A549 (cell line): ENCODE results near the gene SORBS1. TPM values are rescaled to one million over a fixed set of nuclear protein-coding genes. Genes with fewer than 3 reads are reported as not detected.

Source experiments
- ATAC-seq, 2 experiments: fragments of 200-7000 bp in 1 of 2; fragments of >200 bp in 1 of 2; cut with Nextera tagmentation in 1 of 2; cut with Tn5 transposase in 1 of 2; 3 replicates each; pipeline versions ENCODE4 v1.8.0 to v1.9.1; 2018 to 2020; ENCODE audit warnings: mild to moderate bottlenecking in 1 of 2, moderate library complexity in 1 of 2
- CTCF ChIA-PET: fragments of 300-600 bp; sonication (Branson Sonifier 250); formaldehyde crosslinking; extraction: SDS; loops from one replicate; lab custom pipeline; 2021; ENCODE audit warnings: antibody characterized with exemption, inconsistent platforms; lab: Yijun Ruan, JAX
- POLR2A ChIA-PET: fragments of 350-600 bp; formaldehyde crosslinking; extraction: SDS; loops from one replicate; lab custom pipeline; 2021; ENCODE audit warnings: antibody characterized with exemption, inconsistent platforms; lab: Yijun Ruan, JAX
- DNase-seq, 2 experiments: peaks; one replicate each; pipeline versions ENCODE4 v3.0.0 to v3.0.0-alpha.2; 2011 to 2016; ENCODE audit warnings: low read depth in 1 of 2, low spot score in 1 of 2
- FAIRE-seq: peaks from 2 replicates; lab custom pipeline; 2011; peaks lifted over from hg19 to GRCh38; lab: Jason Lieb, UNC
- H3K27ac ChIP-seq, 2 experiments: fragments of >200 bp; sonication (Bioruptor Twin); formaldehyde crosslinking; 3 replicates each; pipeline ENCODE4 v1.5.1; 2016 to 2017
- H3K4me1 ChIP-seq: fragments of >200 bp; sonication (Bioruptor Twin); formaldehyde crosslinking; 3 replicates; pipeline ENCODE4 v1.6.1; 2016
- H3K4me2 ChIP-seq: fragments of >200 bp; sonication (Bioruptor Twin); formaldehyde crosslinking; 3 replicates; pipeline ENCODE4 v1.6.1; 2016
- H3K4me3 ChIP-seq: fragments of >200 bp; sonication (Bioruptor Twin); formaldehyde crosslinking; 3 replicates; pipeline ENCODE4 v1.5.1; 2016
- H3K9me3 ChIP-seq: fragments of >200 bp; sonication (Bioruptor Twin); formaldehyde crosslinking; 3 replicates; pipeline ENCODE4 v1.6.1; 2016
- BHLHE40 ChIP-seq: IDR thresholded peaks from 2 replicates; pipeline ENCODE4 v1.6.1; 2012; ENCODE audit warnings: low read depth, low read length, inconsistent platforms
- CBX2 ChIP-seq: fragments of 200-600 bp; sonication (generic); IDR thresholded peaks from 2 replicates; pipeline ENCODE4 v1.6.1; 2016; ENCODE audit warnings: low read depth, mild to moderate bottlenecking, borderline replicate concordance
- CHD2 ChIP-seq: fragments of 150-350 bp; IDR thresholded peaks from 2 replicates; pipeline ENCODE4 v1.6.1; 2014; ENCODE audit warnings: low read length; ENCODE audit not compliant: partially characterized antibody
- CTCF ChIP-seq: fragments of >200 bp; sonication (Bioruptor Twin); formaldehyde crosslinking; IDR thresholded peaks from 3 replicates; pipeline ENCODE4 v1.5.1; 2016
- FOXS1 ChIP-seq: fragments of 250-450 bp; sonication (Bioruptor Pico); IDR thresholded peaks from 2 replicates; pipeline ENCODE4 v1.5.0; 2020; ENCODE audit warnings: mild to moderate bottlenecking, moderate library complexity
- GATA3 ChIP-seq: IDR thresholded peaks from 2 replicates; pipeline ENCODE4 v1.6.1; 2012; ENCODE audit warnings: borderline replicate concordance
- HDAC2 ChIP-seq: fragments of 200-600 bp; sonication (generic); IDR thresholded peaks from 2 replicates; pipeline ENCODE4 v1.6.1; 2016
- KDM1A ChIP-seq: fragments of 200-600 bp; sonication (generic); IDR thresholded peaks from 2 replicates; pipeline ENCODE4 v1.6.1; 2016; ENCODE audit warnings: low read depth, mild to moderate bottlenecking
- MAFK ChIP-seq: fragments of 450-650 bp; IDR thresholded peaks from 2 replicates; pipeline ENCODE4 v1.6.1; 2014; ENCODE audit not compliant: partially characterized antibody
- MAZ ChIP-seq: fragments of 150-350 bp; IDR thresholded peaks from 2 replicates; pipeline ENCODE4 v1.6.1; 2014; ENCODE audit warnings: antibody characterized with exemption, low read depth, low read length, borderline replicate concordance
- MYC ChIP-seq: IDR thresholded peaks from 2 replicates; pipeline ENCODE4 v1.6.1; 2012; ENCODE audit warnings: mild to moderate bottlenecking, inconsistent platforms, low read length, improper control_type of control experiment, borderline replicate concordance
- NPAS2 ChIP-seq: fragments of 250-450 bp; sonication (Bioruptor Pico); IDR thresholded peaks from 2 replicates; pipeline ENCODE4 v1.8.0; 2022; ENCODE audit warnings: mild to moderate bottlenecking, moderate library complexity, borderline replicate concordance
- NR3C1 ChIP-seq: fragments of >200 bp; sonication (Bioruptor Twin); formaldehyde crosslinking; IDR thresholded peaks from 3 replicates; pipeline ENCODE4 v1.6.1; 2017
- PHF8 ChIP-seq: fragments of 200-600 bp; sonication (generic); IDR thresholded peaks from 2 replicates; pipeline ENCODE4 v1.6.1; 2016; ENCODE audit warnings: low read depth, mild to moderate bottlenecking, antibody characterized with exemption, moderate library complexity, borderline replicate concordance
- POLR2AphosphoS2 ChIP-seq: conservative IDR thresholded peaks from 2 replicates; pipeline ENCODE4 v1.6.1; 2012; ENCODE audit warnings: low read length, improper control_type of control experiment, inconsistent platforms
- RARB ChIP-seq: fragments of 250-450 bp; sonication (Bioruptor Pico); IDR thresholded peaks from 2 replicates; pipeline ENCODE4 v1.8.0; 2021; ENCODE audit warnings: mild to moderate bottlenecking, moderate library complexity
- RCOR1 ChIP-seq: fragments of 150-350 bp; IDR thresholded peaks from 2 replicates; pipeline ENCODE4 v1.6.1; 2014; ENCODE audit warnings: antibody characterized with exemption, low read length, low read depth
- TFCP2L1 ChIP-seq: fragments of 250-450 bp; sonication (Bioruptor Pico); IDR thresholded peaks from 2 replicates; pipeline ENCODE4 v1.5.0; 2021; ENCODE audit warnings: mild to moderate bottlenecking
- ZNF302 ChIP-seq: fragments of 250-450 bp; sonication (Bioruptor Pico); IDR thresholded peaks from 2 replicates; pipeline ENCODE4 v1.9.0; 2021; ENCODE audit warnings: inconsistent platforms, mild to moderate bottlenecking, moderate library complexity
- WGBS: methylation state at CpG from one replicate; pipeline ENCODE4 v1.1.6; 2017; ENCODE audit errors: missing lambda C conversion rate; 5-methylcytosine and 5-hydroxymethylcytosine counted together
- polyA plus RNA-seq, 4 experiments: library from polyadenylated mRNA; depleted of rRNA in 3 of 4; stranded (reverse); fragments of >200 nt; fragmentation: RNase III in 1 of 4; extraction: RNeasy Plus Mini Kit Qiagen cat#74134 plus additional on column Dnase treatment in 1 of 4; gene quantifications; 2 replicates in 3 of 4; 3 replicates in 1 of 4; pipeline ENCODE4 v1.2.3, GENCODE V29; 2011 to 2017
- TF ChIP-seq, protein P1 (sequence below): fragments of 200-600 bp; sonication (generic); IDR thresholded peaks from 2 replicates; pipeline ENCODE4 v1.6.1; 2016; ENCODE audit warnings: antibody characterized with exemption, mild to moderate bottlenecking, moderate library complexity
- TF ChIP-seq, protein P2 (sequence below): IDR thresholded peaks from 2 replicates; pipeline ENCODE4 v1.6.1; 2012
- TF ChIP-seq, protein P3 (sequence below): fragments of 150-350 bp; IDR thresholded peaks from 2 replicates; pipeline ENCODE4 v1.6.1; 2014; ENCODE audit warnings: low read depth, mild to moderate bottlenecking, low read length

SORBS1 gene
- polyA plus RNA-seq, 2 of the 4 experiments (the other 2 are of a cell fraction): 0.39 to 0.80 TPM

- Histone ChIP-seq H3K4me3 (no peak overlapping the region), H3K4me2 (no peak overlapping the region), H3K9me3 (no peaks in the 10 kb centered on the region), H3K4me1 (no peaks in the 10 kb centered on the region), H3K27ac (no peak overlapping the region)
- ChIA-PET CTCF (interaction anchor here (0.5 to 4.7 kb wide), 3 partner anchors 9 to 160 kb away, joined by 3 to 36 read pairs (median 10); no protein-coding TSS in a partner anchor), POLR2A (no interaction called here)
- TF ChIP-seq RARB (CRISPR knock-in tag) (no peak), HDAC2 (no peak), PHF8 (no peak), POLR2AphosphoS2 (no peak), KDM1A (no peak), NR3C1 (no peak), MYC (no peak), ZNF302 (CRISPR knock-in tag) (no peak), CHD2 (no peak), MAFK (no peak), GATA3 (no peak), TFCP2L1 (CRISPR knock-in tag) (no peak), CBX2 (no peak), NPAS2 (CRISPR knock-in tag) (no peak), FOXS1 (CRISPR knock-in tag) (no peak), MAZ (no peak)
- TF ChIP-seq, protein P1, sequence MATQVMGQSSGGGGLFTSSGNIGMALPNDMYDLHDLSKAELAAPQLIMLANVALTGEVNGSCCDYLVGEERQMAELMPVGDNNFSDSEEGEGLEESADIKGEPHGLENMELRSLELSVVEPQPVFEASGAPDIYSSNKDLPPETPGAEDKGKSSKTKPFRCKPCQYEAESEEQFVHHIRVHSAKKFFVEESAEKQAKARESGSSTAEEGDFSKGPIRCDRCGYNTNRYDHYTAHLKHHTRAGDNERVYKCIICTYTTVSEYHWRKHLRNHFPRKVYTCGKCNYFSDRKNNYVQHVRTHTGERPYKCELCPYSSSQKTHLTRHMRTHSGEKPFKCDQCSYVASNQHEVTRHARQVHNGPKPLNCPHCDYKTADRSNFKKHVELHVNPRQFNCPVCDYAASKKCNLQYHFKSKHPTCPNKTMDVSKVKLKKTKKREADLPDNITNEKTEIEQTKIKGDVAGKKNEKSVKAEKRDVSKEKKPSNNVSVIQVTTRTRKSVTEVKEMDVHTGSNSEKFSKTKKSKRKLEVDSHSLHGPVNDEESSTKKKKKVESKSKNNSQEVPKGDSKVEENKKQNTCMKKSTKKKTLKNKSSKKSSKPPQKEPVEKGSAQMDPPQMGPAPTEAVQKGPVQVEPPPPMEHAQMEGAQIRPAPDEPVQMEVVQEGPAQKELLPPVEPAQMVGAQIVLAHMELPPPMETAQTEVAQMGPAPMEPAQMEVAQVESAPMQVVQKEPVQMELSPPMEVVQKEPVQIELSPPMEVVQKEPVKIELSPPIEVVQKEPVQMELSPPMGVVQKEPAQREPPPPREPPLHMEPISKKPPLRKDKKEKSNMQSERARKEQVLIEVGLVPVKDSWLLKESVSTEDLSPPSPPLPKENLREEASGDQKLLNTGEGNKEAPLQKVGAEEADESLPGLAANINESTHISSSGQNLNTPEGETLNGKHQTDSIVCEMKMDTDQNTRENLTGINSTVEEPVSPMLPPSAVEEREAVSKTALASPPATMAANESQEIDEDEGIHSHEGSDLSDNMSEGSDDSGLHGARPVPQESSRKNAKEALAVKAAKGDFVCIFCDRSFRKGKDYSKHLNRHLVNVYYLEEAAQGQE: no peak
- TF ChIP-seq, protein P2, sequence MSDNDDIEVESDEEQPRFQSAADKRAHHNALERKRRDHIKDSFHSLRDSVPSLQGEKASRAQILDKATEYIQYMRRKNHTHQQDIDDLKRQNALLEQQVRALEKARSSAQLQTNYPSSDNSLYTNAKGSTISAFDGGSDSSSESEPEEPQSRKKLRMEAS: no peak
- FAIRE-seq (no peak), ATAC-seq (0 out of 6 replicates have a peak, but pooled peaks of 1 of the 2 experiments have one; percentile 15), DNase-seq (no peak)
- 60% methylated on average over 3 of the region's 3 CpGs for WGBS
Observed at GRCh38 chr10:95421782-95422181, 139.4 kb downstream of the SORBS1 start.

DNA sequence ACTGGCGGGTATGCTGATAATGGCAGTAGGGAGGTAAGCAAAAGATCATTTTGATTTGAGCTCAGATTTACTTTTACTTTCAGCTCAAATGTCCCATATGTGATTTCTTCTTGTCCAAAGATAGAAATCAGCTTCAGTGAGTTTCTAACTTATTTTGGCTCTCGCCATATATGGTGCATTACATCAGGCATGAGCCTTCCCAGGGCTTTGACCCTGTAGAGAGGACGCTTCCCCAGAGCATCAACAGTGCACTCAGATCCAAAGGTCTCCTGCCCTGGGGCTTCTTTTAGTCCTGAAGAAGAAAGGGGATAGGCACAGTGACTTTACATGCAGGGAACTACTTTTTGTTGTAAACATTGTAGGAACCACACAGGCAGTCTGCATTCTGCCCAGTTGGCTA, 141.8 kb downstream of the SORBS1 start:
- TF ChIP-seq RCOR1: no peak
- TF ChIP-seq CTCF: no peak
- no peak for TF ChIP-seq BHLHE40
- no peak for TF ChIP-seq FOXS1 (CRISPR knock-in tag)
- TF ChIP-seq CHD2: no peak
- TF ChIP-seq, protein P3, sequence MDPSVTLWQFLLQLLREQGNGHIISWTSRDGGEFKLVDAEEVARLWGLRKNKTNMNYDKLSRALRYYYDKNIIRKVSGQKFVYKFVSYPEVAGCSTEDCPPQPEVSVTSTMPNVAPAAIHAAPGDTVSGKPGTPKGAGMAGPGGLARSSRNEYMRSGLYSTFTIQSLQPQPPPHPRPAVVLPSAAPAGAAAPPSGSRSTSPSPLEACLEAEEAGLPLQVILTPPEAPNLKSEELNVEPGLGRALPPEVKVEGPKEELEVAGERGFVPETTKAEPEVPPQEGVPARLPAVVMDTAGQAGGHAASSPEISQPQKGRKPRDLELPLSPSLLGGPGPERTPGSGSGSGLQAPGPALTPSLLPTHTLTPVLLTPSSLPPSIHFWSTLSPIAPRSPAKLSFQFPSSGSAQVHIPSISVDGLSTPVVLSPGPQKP: no peak
- 55% methylated on average over 3 of the region's 3 CpGs for WGBS
- ChIA-PET CTCF (interaction anchor here (0.7 to 4.7 kb wide), 4 partner anchors 11 to 274 kb away, joined by 3 to 36 read pairs (median 3); partner anchors contain the start of gene TCTN3), POLR2A (no interaction called here)
- H3K4me3 ChIP-seq: no peak overlapping the region
- no peak overlapping the region for H3K4me2 ChIP-seq
- ATAC-seq: no peak
- no peaks in the 10 kb centered on the region for H3K4me1 ChIP-seq
- H3K27ac ChIP-seq: no peak overlapping the region
- no peak for FAIRE-seq
- H3K9me3 ChIP-seq: no peaks in the 10 kb centered on the region
- DNase-seq: no peak
